Neural crest cell (in vitro differentiated cells): ENCODE results near the gene ROBO2. TPM values are rescaled to one million over a fixed set of nuclear protein-coding genes. Genes with fewer than 3 reads are reported as not detected.

Experiments used
- DNase-seq: peaks from one replicate; pipeline ENCODE4 v3.0.0; 2021; ENCODE audit warnings: low read depth, mixed read lengths, low spot score
- H3K27ac Mint-ChIP-seq: one replicate; pipeline ENCODE4 v1.8.0; 2021; ENCODE audit warnings: mild to moderate bottlenecking, mixed read lengths; ENCODE audit not compliant: unreplicated experiment
- H3K27me3 Mint-ChIP-seq: 2 replicates; pipeline ENCODE4 v1.8.0; 2021; ENCODE audit warnings: low read depth, mild to moderate bottlenecking, mixed read lengths
- H3K36me3 Mint-ChIP-seq: 2 replicates; pipeline ENCODE4 v1.8.0; 2021; ENCODE audit warnings: low read depth, mild to moderate bottlenecking, mixed read lengths
- H3K4me1 Mint-ChIP-seq: 2 replicates; pipeline ENCODE4 v1.8.0; 2021; ENCODE audit warnings: mixed read lengths
- H3K4me3 Mint-ChIP-seq: one replicate; pipeline ENCODE4 v1.8.0; 2021; ENCODE audit warnings: mild to moderate bottlenecking, mixed read lengths
- H3K9me3 Mint-ChIP-seq: 2 replicates; pipeline ENCODE4 v1.8.0; 2021; ENCODE audit warnings: mixed read lengths
- CTCF ChIP-seq: fragments of 200-600 bp; sonication (generic); conservative IDR thresholded peaks from 2 replicates; pipeline ENCODE4 v1.5.0; 2021; ENCODE audit warnings: antibody characterized with exemption, mild to moderate bottlenecking
- total RNA-seq: library from RNA; stranded (reverse); gene quantifications from 2 replicates; pipeline ENCODE4 v1.2.1, GENCODE V29; 2021

ROBO2 gene
- total RNA-seq, 1 donor from 2014 or later: 27.9 TPM

- Mint-ChIP-seq H3K27me3 (no peaks in the 10 kb centered on the region), H3K36me3 (no peaks in the 10 kb centered on the region), H3K27ac (no peak overlapping the region), H3K9me3 (no peaks in the 10 kb centered on the region), H3K4me1 (no peaks in the 10 kb centered on the region), H3K4me3 (no peak overlapping the region)
- no peak for DNase-seq
- TF ChIP-seq CTCF: no peak
Measured at GRCh38 chr3:77001062-77001701, 38.7 kb upstream of the ROBO2 start.

- Mint-ChIP-seq H3K9me3 (no peaks in the 10 kb centered on the region), H3K4me3 (no peak overlapping the region), H3K4me1 (no peaks in the 10 kb centered on the region), H3K27ac (no peak overlapping the region), H3K36me3 (no peaks in the 10 kb centered on the region), H3K27me3 (no peaks in the 10 kb centered on the region)
- no peak for DNase-seq
- TF ChIP-seq CTCF: no peak
Measured at GRCh38 chr3:77014226-77014625, 25.7 kb upstream of the ROBO2 start.

GRCh38 chr3:77025471-77025870 lies 14.4 kb upstream of the ROBO2 start:
- Mint-ChIP-seq H3K36me3 (no peaks in the 10 kb centered on the region), H3K27ac (no peak overlapping the region), H3K9me3 (peaks cover 6% of the 10 kb centered on the region), H3K4me1 (no peaks in the 10 kb centered on the region), H3K4me3 (no peak overlapping the region), H3K27me3 (no peaks in the 10 kb centered on the region)
- no peak for DNase-seq
- no peak for TF ChIP-seq CTCF

- no peaks in the 10 kb centered on the region for H3K4me1 Mint-ChIP-seq
- H3K4me3 Mint-ChIP-seq: no peak overlapping the region
- H3K9me3 Mint-ChIP-seq: peaks cover 6% of the 10 kb centered on the region
- no peak for TF ChIP-seq CTCF
- no peaks in the 10 kb centered on the region for H3K36me3 Mint-ChIP-seq
- no peak overlapping the region for H3K27ac Mint-ChIP-seq
- no peaks in the 10 kb centered on the region for H3K27me3 Mint-ChIP-seq
- no peak for DNase-seq
Measured at GRCh38 chr3:77026904-77027634, 12.8 kb upstream of the ROBO2 start.

GRCh38 chr3:77028005-77028404 lies 11.9 kb upstream of the ROBO2 start:
- H3K27ac Mint-ChIP-seq: no peak overlapping the region
- H3K27me3 Mint-ChIP-seq: no peaks in the 10 kb centered on the region
- no peak for TF ChIP-seq CTCF
- no peaks in the 10 kb centered on the region for H3K36me3 Mint-ChIP-seq
- no peak overlapping the region for H3K4me3 Mint-ChIP-seq
- H3K4me1 Mint-ChIP-seq: no peaks in the 10 kb centered on the region
- no peak for DNase-seq
- peaks cover 3% of the 10 kb centered on the region for H3K9me3 Mint-ChIP-seq
